MV-4-11 (cell line): ENCODE measurements around the gene PPP2R2C.
A peak's percentile ranks its signal among the peaks of the same experiment; 100 is the strongest.

Source experiments
- DNase-seq: peaks from one replicate; lab custom pipeline; 2025; lab: John Stamatoyannopoulos, UW

Gene PPP2R2C

GRCh38 chr4:6379767-6380745 lies 92.4 kb downstream of the PPP2R2C start:
- DNase-seq, result no peak

GRCh38 chr4:6378493-6379445 lies 93.6 kb downstream of the PPP2R2C start:
- no peak for DNase-seq

- DNase-seq, result no peak
Measured at GRCh38 chr4:6377626-6378492, 94.6 kb downstream of the PPP2R2C start.

DNA sequence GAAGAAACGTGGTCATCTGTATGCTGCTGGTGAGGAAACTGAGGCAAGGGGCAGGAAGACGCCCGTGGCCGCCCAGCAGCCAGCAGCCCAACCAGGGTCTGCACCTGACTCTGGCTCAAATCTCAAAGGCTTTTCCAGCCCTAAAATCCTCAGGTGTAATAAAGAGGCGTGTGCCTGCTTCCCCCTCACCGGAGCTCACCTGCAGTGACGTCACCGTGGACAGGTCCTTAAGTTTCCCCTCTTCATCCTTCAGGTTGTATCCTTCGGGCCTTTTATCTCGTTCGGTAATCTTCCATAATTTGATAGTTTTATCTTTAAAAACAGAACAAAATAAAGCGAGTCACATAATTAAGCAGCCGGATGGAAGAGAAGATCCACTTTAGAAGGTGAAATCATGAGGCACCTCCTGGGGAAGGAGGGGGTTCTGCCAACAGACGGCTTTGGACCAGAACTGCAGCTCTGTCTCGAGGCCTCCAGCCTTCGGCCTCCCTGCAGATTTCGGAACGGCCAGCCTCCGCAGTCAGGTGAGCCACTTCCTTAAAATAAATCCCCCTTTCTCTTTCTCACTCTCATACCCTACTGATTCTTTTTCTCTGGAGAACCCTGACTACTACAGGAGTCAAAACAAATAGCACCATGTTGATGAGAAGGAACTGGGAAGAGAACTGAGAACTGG lies 96.7 kb downstream of the PPP2R2C start:
- DNase-seq, result no peak

DNA sequence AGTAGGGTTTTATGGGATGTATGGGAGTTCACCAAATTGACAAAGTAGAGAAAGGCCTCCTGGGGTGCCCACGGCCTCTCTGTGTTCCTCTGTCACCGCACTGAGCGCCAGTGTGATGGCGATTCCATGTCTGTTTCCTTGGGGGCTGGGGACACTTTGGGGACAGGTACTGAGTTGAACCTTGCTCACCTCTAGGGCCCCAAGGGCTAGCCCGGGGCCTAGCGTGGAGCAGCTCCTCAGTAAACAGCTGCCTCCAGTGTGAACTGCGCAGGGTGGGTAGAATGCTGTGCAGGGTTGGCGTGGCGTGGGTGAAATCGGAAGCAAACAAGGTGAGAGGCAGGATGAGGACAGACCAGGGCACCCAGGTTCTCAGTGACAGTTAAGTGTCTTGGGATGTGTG lies 97.8 kb downstream of the PPP2R2C start:
- DNase-seq, result no peak

- DNase-seq, result no peak
Measured at GRCh38 chr4:6373541-6374410, 98.6 kb downstream of the PPP2R2C start.

DNA sequence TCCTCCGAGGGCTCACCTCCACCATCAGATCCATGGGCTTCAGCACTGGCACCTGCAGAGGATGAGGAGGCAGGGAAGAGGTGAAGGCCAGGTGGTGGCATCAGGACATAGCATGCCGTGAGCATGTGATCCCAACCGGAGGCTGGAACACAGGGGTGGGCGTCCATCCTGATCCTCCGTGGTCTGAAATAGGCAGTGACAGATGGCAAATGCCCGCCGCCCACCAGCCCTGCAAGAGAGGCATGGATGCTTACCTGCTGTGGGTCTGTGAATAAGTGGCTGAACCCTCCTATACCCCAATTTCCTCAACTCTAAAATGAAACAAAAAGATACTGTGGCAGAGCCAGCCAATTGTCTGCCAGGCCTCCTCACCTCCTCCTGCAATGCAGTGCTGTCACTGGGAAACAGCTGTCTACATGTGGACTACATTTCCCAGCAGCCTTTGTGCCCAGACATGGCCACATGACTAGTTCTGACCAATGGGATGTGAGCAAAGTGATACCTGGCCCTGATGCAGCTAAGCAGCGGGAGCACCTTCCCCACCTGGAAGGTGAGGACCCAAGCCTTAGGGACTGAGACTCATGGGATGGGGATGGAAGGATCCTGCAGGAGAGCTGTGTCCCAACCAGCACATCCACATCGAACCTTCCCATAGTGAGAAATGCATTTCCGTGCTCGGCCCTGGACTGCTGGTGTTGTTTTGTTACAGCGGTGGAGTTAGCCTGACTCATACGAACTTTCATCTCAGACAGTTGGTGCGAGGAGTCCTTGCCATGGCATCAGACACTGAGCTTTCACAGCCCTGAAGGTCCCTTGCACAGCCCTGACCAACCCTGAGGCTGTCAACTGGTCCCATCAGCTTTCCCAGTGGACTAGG lies 99.5 kb downstream of the PPP2R2C start:
- DNase-seq, result peak; percentile 15

DNA sequence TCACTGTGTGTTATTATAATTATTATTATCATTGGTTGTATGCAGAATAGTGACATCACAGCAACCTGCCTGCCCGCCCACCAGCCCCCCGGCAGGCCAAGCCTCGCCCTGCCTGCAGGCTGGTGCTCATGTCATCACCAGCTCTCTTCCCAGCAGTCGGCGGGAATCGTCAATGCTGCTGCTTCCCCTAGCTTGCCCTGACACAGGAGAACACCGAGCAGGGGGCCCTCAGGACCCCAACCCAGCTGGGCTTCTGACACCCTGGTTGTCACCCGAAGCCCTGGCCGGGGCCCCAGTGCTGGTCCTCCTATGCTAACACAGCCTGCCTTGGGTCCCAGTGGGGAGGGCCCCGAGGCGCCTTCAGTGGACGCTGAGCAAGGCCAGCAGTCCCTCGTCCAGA lies 100.6 kb downstream of the PPP2R2C start:
- DNase-seq, result no peak

GRCh38 chr4:6371271-6371670 lies 101.1 kb downstream of the PPP2R2C start:
- DNase-seq, result no peak

GRCh38 chr4:6369924-6370645 lies 102.3 kb downstream of the PPP2R2C start:
- DNase-seq, result no peak

DNA sequence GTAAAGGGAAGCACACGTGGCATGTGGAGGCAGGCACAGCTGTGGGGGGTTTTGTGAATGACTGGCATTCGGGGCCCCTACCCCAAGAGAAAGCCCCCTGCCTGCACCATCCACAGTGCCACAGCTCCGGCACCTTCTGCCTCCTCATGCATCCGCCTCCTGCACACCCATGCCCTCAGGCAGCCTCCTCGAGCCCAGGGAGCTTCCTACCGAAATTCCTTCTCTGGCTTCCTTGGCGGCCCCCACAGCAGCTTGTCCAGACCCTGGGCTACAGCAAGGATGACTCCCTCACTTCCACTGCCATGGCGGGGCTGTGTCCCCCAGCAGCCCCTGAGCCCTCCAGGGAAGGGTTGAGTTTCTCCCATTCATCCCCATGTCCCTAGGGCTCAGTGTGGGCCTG lies 102.9 kb downstream of the PPP2R2C start:
- DNase-seq, result no peak

- no peak for DNase-seq
Measured at GRCh38 chr4:6369035-6369434, 103.4 kb downstream of the PPP2R2C start.

DNA sequence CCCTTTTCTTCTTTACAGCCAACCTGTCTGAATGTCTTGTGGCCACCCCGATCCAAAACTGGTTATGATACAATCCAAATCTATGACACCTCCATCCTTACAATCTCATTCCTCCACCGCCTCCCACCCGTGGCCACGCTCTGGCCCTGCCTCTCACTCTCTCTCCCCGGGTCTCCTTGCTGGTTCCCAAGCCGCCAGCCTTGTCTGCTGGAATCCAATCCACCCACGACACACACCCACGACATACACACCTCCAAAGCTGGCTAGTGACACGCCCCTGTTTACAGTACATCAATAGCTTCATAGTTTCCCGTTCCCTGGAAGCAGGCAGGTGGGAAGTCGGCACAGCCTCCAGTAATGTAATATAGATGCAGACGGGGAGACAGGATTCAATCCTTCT lies 103.8 kb downstream of the PPP2R2C start:
- DNase-seq, result no peak

DNA sequence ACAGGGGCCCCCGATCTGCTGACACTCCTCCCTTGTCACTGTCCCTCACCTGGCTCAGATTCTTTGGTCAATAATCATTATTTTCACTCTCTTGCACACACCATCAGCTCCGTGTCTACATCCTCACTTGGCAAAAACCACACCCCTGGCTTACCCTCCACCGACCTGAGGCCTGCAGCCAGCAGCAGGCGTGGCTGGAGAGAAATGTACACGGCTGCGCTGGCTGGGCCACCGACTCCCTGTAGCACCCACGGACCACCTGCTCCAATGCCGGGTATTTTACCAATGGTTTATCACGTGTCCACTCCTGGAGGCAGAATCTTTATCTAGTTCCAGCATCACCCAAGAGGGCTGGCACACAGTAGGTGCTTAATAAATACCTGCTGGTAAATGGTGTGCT lies 104.3 kb downstream of the PPP2R2C start:
- DNase-seq, result no peak

DNA sequence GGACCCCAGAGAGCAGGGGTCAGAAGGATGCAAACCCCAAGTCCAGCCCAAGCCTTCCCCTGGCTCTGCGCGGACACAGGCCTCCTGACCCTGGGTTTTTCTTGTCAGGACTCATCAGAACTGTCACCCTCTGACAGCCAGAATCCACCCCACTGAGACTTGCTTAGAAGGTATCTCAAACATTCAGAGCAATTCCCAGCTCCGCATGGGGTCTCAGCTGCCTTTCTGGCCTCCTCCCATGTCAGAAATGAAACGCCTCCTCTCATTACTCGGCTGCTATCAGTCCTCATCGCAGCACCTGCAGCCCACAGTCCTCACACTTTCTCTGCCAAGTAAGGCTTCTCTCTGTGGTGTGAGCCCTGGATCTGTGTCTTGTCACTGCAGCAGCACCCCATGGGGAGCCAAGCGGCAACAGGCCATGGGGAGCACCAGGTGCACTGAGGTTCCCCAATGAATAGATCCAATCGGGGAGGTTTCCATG lies 105.0 kb downstream of the PPP2R2C start:
- DNase-seq, result no peak

GRCh38 chr4:6366581-6366980 lies 105.8 kb downstream of the PPP2R2C start:
- no peak for DNase-seq

- DNase-seq, result no peak
Measured at GRCh38 chr4:6365545-6366086, 106.8 kb downstream of the PPP2R2C start.

DNA sequence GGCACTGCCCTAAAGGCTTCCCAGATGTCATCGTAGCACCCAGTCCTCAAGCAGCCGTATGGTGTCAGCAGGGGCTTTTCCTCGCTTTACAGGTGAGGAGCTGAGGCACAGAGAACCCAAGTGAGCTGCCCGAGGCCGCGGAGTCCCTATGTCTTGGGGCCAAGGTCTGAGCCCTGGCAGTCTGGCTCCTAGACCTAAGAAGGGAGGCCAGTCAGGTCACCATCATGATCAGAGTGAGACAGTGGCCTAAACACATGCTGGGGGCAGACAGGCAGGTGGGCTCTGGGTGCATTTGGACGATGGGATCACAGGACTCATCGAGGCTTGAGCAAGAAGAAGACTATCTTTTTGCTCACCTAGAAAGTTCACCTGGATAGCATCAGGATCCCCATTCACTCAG lies 107.8 kb downstream of the PPP2R2C start:
- DNase-seq, result no peak
